Heart left ventricle (tissue), 13 donors: ENCODE measurements around the gene IKZF3.
"Not testable (repeated sequence)": the region's sequence is repeated elsewhere in the genome, so short reads cannot be mapped to it uniquely, and the experiment has no call there.

Experiments used
- CTCF ChIP-seq, 12 donors: fragments of 200-600 bp; sonication (generic) in 4 of 12; IDR thresholded peaks; one replicate each; pipeline versions ENCODE4 v1.5.0 to v1.8.0; 2018 to 2022; ENCODE audit warnings: antibody characterized with exemption in 12 of 12, mild to moderate bottlenecking in 5 of 12
- POLR2A ChIP-seq, 2 donors: fragments of 450-650 bp; IDR thresholded peaks; one replicate each; pipeline ENCODE4 v1.6.1; 2017; ENCODE audit warnings: antibody characterized with exemption in 2 of 2, mild to moderate bottlenecking in 2 of 2, moderate library complexity in 2 of 2
- donor health status: ischemic (EF 13 %, LVEDD 7.1; RV severe dilation, severe dysfunction).
- donor health status: DM: no; HTN: yes; CAD: no.
- donor health status: DM: no; HTN: no; CAD: no.
- donor health status: ischemic (EF 25% LVEDD 6.9; RV normal size, moderate dysfunction).
- donor health status: ischemic (EF 25% LVEDD 5.7; RV mildly dilated, moderate dysfunction).
- donor health status: ischemic (EF 35%, LVEDD 5.7; RV mildly dilated, moderate dysfunction).
- donor health status: nonischemic (EF 11% LVEDD 7.7; RV severe dilation, severe dysfunction).
- donor health status: DM: yes; HTN: yes; CAD: no.
- donor health status: PGD.
- donor health status: ischemic (EF 29% LVEDD 5.4; RV normal size, mild dysfunction).
- donor health status: nonischemic (EF 23%, LVEDD 6.1; RV moderate dilation, normal function).

- not testable (repeated sequence) for TF ChIP-seq CTCF, POLR2A (IDR thresholded peaks at IDR 0.05)
Observed at GRCh38 chr17:39725923-39726322, 138.2 kb downstream of the IKZF3 start.
